RWPE2 (cell line): ENCODE measurements around the gene SOST.
A peak's percentile ranks its signal among the peaks of the same experiment; 100 is the strongest.
"Not testable (repeated sequence)": the region's sequence is repeated elsewhere in the genome, so short reads cannot be mapped to it uniquely, and the experiment has no call there.

Experiments
- ATAC-seq: fragments of 200-7000 bp; cut with Tn5 transposase; 3 replicates; pipeline ENCODE4 v1.9.1; 2021; ENCODE audit warnings: low read depth
- DNase-seq: peaks from one replicate; pipeline ENCODE4 v3.0.0-alpha.2; 2020; ENCODE audit warnings: low spot score
- H3K27ac ChIP-seq: fragments of 450-650 bp; 2 replicates; pipeline ENCODE4 v1.5.1; 2017; ENCODE audit warnings: mild to moderate bottlenecking; ENCODE audit not compliant: poor library complexity, severe bottlenecking
- H3K27me3 ChIP-seq: fragments of 250-450 bp; sonication (Bioruptor Pico); 2 replicates; pipeline ENCODE4 v1.5.1; 2021; ENCODE audit warnings: mild to moderate bottlenecking, moderate library complexity; ENCODE audit not compliant: insufficient read depth, poor library complexity, severe bottlenecking
- H3K36me3 ChIP-seq: fragments of 250-450 bp; sonication (Bioruptor Pico); 2 replicates; pipeline ENCODE4 v1.5.1; 2020; ENCODE audit warnings: low read depth, mild to moderate bottlenecking, moderate library complexity
- H3K4me1 ChIP-seq: fragments of 250-450 bp; sonication (Bioruptor Pico); 2 replicates; pipeline ENCODE4 v1.5.1; 2021; ENCODE audit warnings: mild to moderate bottlenecking, moderate library complexity; ENCODE audit not compliant: insufficient read depth, poor library complexity, severe bottlenecking
- H3K4me3 ChIP-seq: fragments of 250-450 bp; sonication (Bioruptor Pico); 2 replicates; pipeline ENCODE4 v1.5.1; 2021; ENCODE audit warnings: mild to moderate bottlenecking, moderate library complexity; ENCODE audit not compliant: severe bottlenecking
- H3K9me3 ChIP-seq: fragments of 250-450 bp; sonication (Bioruptor Pico); 2 replicates; pipeline ENCODE4 v1.5.1; 2021; ENCODE audit warnings: mild to moderate bottlenecking, moderate library complexity; ENCODE audit not compliant: severe bottlenecking
- CTCF ChIP-seq: fragments of 450-650 bp; IDR thresholded peaks from one replicate; pipeline ENCODE4 v1.5.1; 2017; ENCODE audit warnings: mild to moderate bottlenecking, moderate library complexity; ENCODE audit not compliant: poor library complexity, severe bottlenecking

The SOST gene

GRCh38 chr17:43800736-43801135, 42.1 kb upstream of the SOST start:
- Histone ChIP-seq H3K9me3 (no peaks in the 10 kb centered on the region), H3K27ac (no peak overlapping the region), H3K27me3 (no peaks in the 10 kb centered on the region), H3K4me1 (no peaks in the 10 kb centered on the region), H3K4me3 (no peak overlapping the region), H3K36me3 (peaks cover 10% of the 10 kb centered on the region)
- TF ChIP-seq CTCF, result no peak
- DNase-seq, result no peak
- no peak for ATAC-seq

DNA sequence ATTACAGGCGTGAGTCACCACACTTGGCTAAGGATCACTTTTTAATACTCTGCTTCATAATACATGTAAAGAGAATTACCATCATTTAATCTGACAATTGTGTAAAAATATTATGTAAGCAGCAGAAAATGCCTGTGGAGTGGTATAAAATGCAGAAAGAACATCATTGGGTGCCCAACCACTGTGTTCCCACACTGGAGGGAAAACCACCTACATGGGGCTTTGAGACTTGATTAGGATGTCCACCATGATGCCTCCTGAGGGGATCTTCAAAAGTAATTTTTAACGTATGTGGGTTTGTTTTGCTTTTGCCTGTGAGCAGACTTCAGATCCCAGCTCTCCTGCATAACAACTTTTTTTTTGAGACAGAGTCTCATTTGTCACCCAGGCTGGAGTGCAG, 40.5 kb upstream of the SOST start:
- no peaks in the 10 kb centered on the region for H3K4me1 ChIP-seq
- DNase-seq (no peak), ATAC-seq (no peak)
- no peaks in the 10 kb centered on the region for H3K36me3 ChIP-seq
- no peaks in the 10 kb centered on the region for H3K27me3 ChIP-seq
- no peak for TF ChIP-seq CTCF
- H3K27ac ChIP-seq, result no peak overlapping the region
- no peaks in the 10 kb centered on the region for H3K9me3 ChIP-seq
- no peak overlapping the region for H3K4me3 ChIP-seq

DNA sequence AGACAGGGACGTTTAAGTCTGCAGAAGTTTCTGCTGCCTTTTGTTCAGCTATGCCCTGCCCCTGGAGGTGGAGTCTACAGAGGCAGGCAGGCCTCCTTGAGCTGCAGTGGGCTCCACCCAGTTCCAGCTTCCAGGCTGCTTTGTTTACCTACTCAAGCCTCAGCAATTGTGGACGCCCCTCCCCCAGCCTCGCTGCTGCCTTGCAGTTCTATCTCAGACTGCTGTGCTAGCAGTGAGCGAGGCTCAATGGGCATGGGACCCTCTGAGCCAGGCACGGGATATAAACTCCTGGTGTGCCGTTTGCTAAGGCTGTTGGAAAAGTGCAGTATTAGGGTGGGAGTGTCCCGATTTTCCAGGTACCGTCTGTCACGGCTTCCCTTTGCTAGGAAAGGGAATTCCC, 39.4 kb upstream of the SOST start:
- H3K36me3 ChIP-seq, H3K27me3 ChIP-seq, H3K9me3 ChIP-seq, H3K4me1 ChIP-seq, H3K4me3 ChIP-seq, DNase-seq, ATAC-seq, H3K27ac ChIP-seq: not testable (repeated sequence)

DNA sequence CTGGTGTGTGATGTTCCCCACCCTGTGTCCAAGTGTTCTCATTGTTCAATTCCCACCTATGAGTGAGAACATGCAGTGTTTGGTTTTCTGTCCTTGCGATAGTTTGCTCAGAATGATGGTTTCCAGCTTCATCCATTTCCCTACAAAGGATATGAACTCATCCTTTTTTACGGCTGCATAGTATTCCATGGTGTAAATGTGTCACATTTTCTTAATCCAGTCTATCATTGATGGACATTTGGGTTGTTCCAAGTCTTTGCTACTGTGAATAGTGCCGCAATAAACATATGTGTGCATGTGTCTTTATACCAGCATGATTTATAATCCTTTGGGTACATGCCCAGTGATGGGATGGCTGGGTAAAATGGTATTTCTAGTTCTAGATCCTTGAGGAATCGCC, 34.1 kb upstream of the SOST start:
- not testable (repeated sequence) for H3K27me3 ChIP-seq, DNase-seq, H3K36me3 ChIP-seq, H3K4me1 ChIP-seq, H3K27ac ChIP-seq, H3K4me3 ChIP-seq, ATAC-seq, H3K9me3 ChIP-seq

DNA sequence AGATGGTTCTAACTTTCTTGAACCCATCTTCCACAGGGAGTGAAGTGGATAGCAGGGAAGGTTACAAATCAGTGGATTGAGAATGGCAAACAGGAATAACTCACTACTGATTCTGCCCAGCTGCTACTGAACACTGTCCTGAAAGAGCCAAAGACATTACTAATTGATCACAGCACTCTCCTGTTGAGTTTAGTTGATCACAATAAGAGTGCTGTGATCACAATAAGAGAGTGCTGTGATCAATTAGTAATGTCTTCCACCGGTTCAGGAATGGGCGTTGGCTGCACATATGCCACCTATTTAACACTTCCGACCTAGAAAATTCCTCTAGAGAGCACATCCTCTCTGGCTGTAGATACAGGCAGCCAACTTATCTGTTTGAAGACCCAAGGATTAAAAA, 33.0 kb upstream of the SOST start:
- no peak overlapping the region for H3K27ac ChIP-seq
- peak; percentile 75 for ATAC-seq
- no peaks in the 10 kb centered on the region for H3K27me3 ChIP-seq
- no peak overlapping the region for H3K4me3 ChIP-seq
- peaks cover 8% of the 10 kb centered on the region for H3K4me1 ChIP-seq
- DNase-seq, result no peak
- TF ChIP-seq CTCF, result no peak
- H3K9me3 ChIP-seq, result no peaks in the 10 kb centered on the region
- H3K36me3 ChIP-seq, result no peaks in the 10 kb centered on the region

GRCh38 chr17:43790311-43790940, 31.8 kb upstream of the SOST start:
- H3K4me1 ChIP-seq, result peaks cover 8% of the 10 kb centered on the region
- no peak for DNase-seq
- H3K4me3 ChIP-seq, result no peak overlapping the region
- TF ChIP-seq CTCF, result peak; percentile 34
- H3K36me3 ChIP-seq, result no peaks in the 10 kb centered on the region
- peak; percentile 59 for ATAC-seq
- no peaks in the 10 kb centered on the region for H3K9me3 ChIP-seq
- H3K27me3 ChIP-seq, result no peaks in the 10 kb centered on the region
- H3K27ac ChIP-seq, result no peak overlapping the region
